ENCODE measurements around the gene VPS11.
"Not testable (repeated sequence)": the region's sequence is repeated elsewhere in the genome, so short reads cannot be mapped to it uniquely, and the experiment has no call there.

Gene VPS11

GRCh38 chr11:119039471-119039870 is 28.1 kb upstream of the VPS11 start:
- not testable (repeated sequence) for DNase-seq

GRCh38 chr11:119041821-119042514 is 25.6 kb upstream of the VPS11 start:
- no peak for DNase-seq

GRCh38 chr11:119042927-119043326 is 24.7 kb upstream of the VPS11 start:
- no peak for DNase-seq

- DNase-seq = no peak
Observed at GRCh38 chr11:119044708-119045107, 22.9 kb upstream of the VPS11 start.

- no peak for DNase-seq
Observed at GRCh38 chr11:119046489-119046888, 21.1 kb upstream of the VPS11 start.

- DNase-seq = no peak
Observed at GRCh38 chr11:119047205-119047604, 20.4 kb upstream of the VPS11 start.

GRCh38 chr11:119048644-119049043 is 19.0 kb upstream of the VPS11 start:
- DNase-seq = no peak

GRCh38 chr11:119049081-119049480 is 18.5 kb upstream of the VPS11 start:
- DNase-seq = no peak

GRCh38 chr11:119051440-119052162 is 16.0 kb upstream of the VPS11 start:
- no peak for DNase-seq

- no peak for DNase-seq
Observed at GRCh38 chr11:119052163-119052814, 15.3 kb upstream of the VPS11 start.

- no peak for DNase-seq
Observed at GRCh38 chr11:119054418-119054817, 13.2 kb upstream of the VPS11 start.

GRCh38 chr11:119055901-119056300 is 11.7 kb upstream of the VPS11 start:
- DNase-seq = no peak

- DNase-seq = peak; percentile 37
Observed at GRCh38 chr11:119056421-119056999, 11.1 kb upstream of the VPS11 start.

- peak; percentile 97 for DNase-seq
Observed at GRCh38 chr11:119057000-119057769, 10.4 kb upstream of the VPS11 start, which contains the start of gene HYOU1. Gene HYOU1 (minus strand): TSS chr11:119057205. CDS start chr11:119056160, 1,045 bp downstream.

GRCh38 chr11:119059128-119059527 is 8.5 kb upstream of the VPS11 start:
- not testable (repeated sequence) for DNase-seq

- no peak for DNase-seq
Observed at GRCh38 chr11:119061256-119061655, 6.4 kb upstream of the VPS11 start.

GRCh38 chr11:119062779-119063178 is 4.8 kb upstream of the VPS11 start:
- DNase-seq = no peak

- DNase-seq = no peak
Observed at GRCh38 chr11:119065369-119065768, 2.2 kb upstream of the VPS11 start.

GRCh38 chr11:119077839-119078238 is 10.2 kb downstream of the VPS11 start:
- DNase-seq = no peak

GRCh38 chr11:119078675-119079420 is 11.2 kb downstream of the VPS11 start:
- no peak for DNase-seq

GRCh38 chr11:119081682-119082260 is 14.2 kb downstream of the VPS11 start:
- DNase-seq = no peak

Measured in NCI-H774 (cell line).